Sigmoid colon (tissue), 4 donors: ENCODE results near the gene MOB3C.

Experiments
- CTCF ChIP-seq, 4 experiments: fragments of 450-650 bp in 3 of 4; fragments of 200-600 bp in 1 of 4; IDR thresholded peaks; one replicate each; pipeline ENCODE4 v1.5.1; 2016 to 2019; ENCODE audit warnings: antibody characterized with exemption in 4 of 4, mild to moderate bottlenecking in 3 of 4, moderate library complexity in 2 of 4
- EP300 ChIP-seq, 4 donors: sonication (generic); formaldehyde crosslinking; IDR thresholded peaks; one replicate each; pipeline ENCODE4 v1.6.1; 2017; ENCODE audit warnings: antibody characterized with exemption in 4 of 4
- POLR2A ChIP-seq, 2 donors: fragments of 450-650 bp; IDR thresholded peaks; one replicate each; pipeline ENCODE4 v1.6.1; 2016; ENCODE audit warnings: antibody characterized with exemption in 2 of 2, mild to moderate bottlenecking in 2 of 2, moderate library complexity in 2 of 2
- POLR2AphosphoS5 ChIP-seq, 4 donors: sonication (generic); formaldehyde crosslinking; IDR thresholded peaks; one replicate each; pipeline ENCODE4 v1.6.1; 2017; ENCODE audit warnings: antibody characterized with exemption in 4 of 4

GRCh38 chr1:46647611-46648010 lies 31.0 kb upstream of the MOB3C start:
- TF ChIP-seq CTCF (IDR thresholded peaks at IDR 0.05) = no peak
- TF ChIP-seq POLR2AphosphoS5 (IDR thresholded peaks at IDR 0.05) = no peak
- TF ChIP-seq EP300 (IDR thresholded peaks at IDR 0.05) = no peak
- TF ChIP-seq POLR2A (IDR thresholded peaks at IDR 0.05) = no peak
